Endothelial cell of umbilical vein (primary cell): ENCODE results near the gene SERPINB5. TPM values are rescaled to one million over a fixed set of nuclear protein-coding genes. Genes with fewer than 3 reads are reported as not detected.

Experiments
- BruUV-seq: library from RNA; stranded (reverse); fragments of 400-500 nt; replicated peaks from 2 replicates; lab custom pipeline; 2021; lab: Mats Ljungman, UMichigan
- CTCF ChIA-PET: fragments of 300-600, 350-600 bp; sonication (Branson Sonifier 250); formaldehyde crosslinking; loops from one replicate; lab custom pipeline; 2021; ENCODE audit warnings: antibody characterized with exemption, inconsistent platforms; lab: Charles Lee
- POLR2A ChIA-PET: fragments of 300-600, 350-600 bp; sonication (Branson Sonifier 250); formaldehyde crosslinking; loops from one replicate; lab custom pipeline; 2021; ENCODE audit warnings: antibody characterized with exemption, inconsistent platforms; lab: Charles Lee
- DNase-seq: peaks from one replicate; pipeline ENCODE4 v3.0.0-alpha.2; 2011; ENCODE audit warnings: low read depth, low spot score
- FAIRE-seq: peaks from 2 replicates; lab custom pipeline; 2011; peaks lifted over from hg19 to GRCh38; lab: Jason Lieb, UNC
- H2AFZ ChIP-seq: 2 replicates; pipeline ENCODE4 v1.6.0; 2012; ENCODE audit warnings: low read depth, low read length, control low read depth, inconsistent platforms
- H3K27ac ChIP-seq: 2 replicates; pipeline ENCODE4 v1.5.1; 2011; ENCODE audit warnings: low read depth, mild to moderate bottlenecking, control low read depth, low read length, moderate library complexity; ENCODE audit not compliant: insufficient read depth
- H3K27me3 ChIP-seq, 2 experiments: 2 replicates each; pipeline versions ENCODE4 v1.6.0 to v1.6.1; 2011; ENCODE audit warnings: low read length in 2 of 2, mixed read lengths in 1 of 2; ENCODE audit not compliant: control insufficient read depth in 2 of 2, insufficient read depth in 2 of 2
- H3K36me3 ChIP-seq, 2 experiments: 2 replicates in 1 of 2; 3 replicates in 1 of 2; pipeline ENCODE4 v1.5.1; 2011; ENCODE audit warnings: low read length in 2 of 2, mild to moderate bottlenecking in 1 of 2, moderate library complexity in 1 of 2; ENCODE audit not compliant: control insufficient read depth in 2 of 2, insufficient read depth in 2 of 2; ENCODE audit errors: extremely low read depth in 1 of 2
- H3K4me1 ChIP-seq: 3 replicates; pipeline ENCODE4 v1.5.1; 2011; ENCODE audit warnings: mild to moderate bottlenecking, low read length; ENCODE audit not compliant: control insufficient read depth, insufficient read depth; ENCODE audit errors: extremely low read depth
- H3K4me2 ChIP-seq: 2 replicates; pipeline ENCODE4 v1.6.1; 2011; ENCODE audit warnings: low read length, control low read depth, mixed read lengths; ENCODE audit not compliant: insufficient read depth
- H3K4me3 ChIP-seq, 3 experiments: fragments of 200-600 bp in 1 of 3; sonication (generic), shearing (Covaris generic) in 1 of 3; replicated peaks in 1 of 3; 2 replicates each; pipeline ENCODE4 v1.5.1; 2011 to 2016; ENCODE audit warnings: control low read depth in 3 of 3, low read length in 3 of 3, mild to moderate bottlenecking in 2 of 3, inconsistent platforms in 1 of 3, low read depth in 1 of 3, moderate library complexity in 1 of 3; ENCODE audit not compliant: insufficient read depth in 1 of 3
- H3K79me2 ChIP-seq: 2 replicates; pipeline ENCODE4 v1.6.0; 2012; ENCODE audit warnings: low read length, inconsistent platforms; ENCODE audit not compliant: control insufficient read depth, insufficient read depth
- H3K9ac ChIP-seq: replicated peaks from 2 replicates; pipeline ENCODE3; 2011; ENCODE audit warnings: low read length, control low read depth; ENCODE audit not compliant: insufficient read depth; ENCODE audit errors: extremely low read depth
- H3K9me1 ChIP-seq: replicated peaks from 3 replicates; pipeline ENCODE4 v1.6.0; 2011; ENCODE audit warnings: mild to moderate bottlenecking, low read length; ENCODE audit not compliant: control insufficient read depth, insufficient read depth; ENCODE audit errors: extremely low read depth
- H3K9me3 ChIP-seq: replicated peaks from 2 replicates; pipeline ENCODE4 v1.5.1; 2012; ENCODE audit warnings: low read length, inconsistent platforms; ENCODE audit not compliant: control insufficient read depth, insufficient read depth
- H4K20me1 ChIP-seq: replicated peaks from 2 replicates; pipeline ENCODE3; 2011; ENCODE audit warnings: mild to moderate bottlenecking, low read length; ENCODE audit not compliant: control insufficient read depth, insufficient read depth; ENCODE audit errors: extremely low read depth
- EZH2 ChIP-seq: IDR thresholded peaks from 2 replicates; pipeline ENCODE4 v1.6.1; 2012; ENCODE audit warnings: borderline replicate concordance, low read depth, mild to moderate bottlenecking, moderate library complexity, low read length, inconsistent platforms; ENCODE audit not compliant: severe bottlenecking
- POLR2A ChIP-seq: IDR thresholded peaks from 2 replicates; pipeline ENCODE4 v1.6.1; 2012; ENCODE audit warnings: low read depth, mild to moderate bottlenecking, control low read depth, low read length
- POLR2AphosphoS5 ChIP-seq: IDR thresholded peaks from 2 replicates; pipeline ENCODE4 v1.6.1; 2012; ENCODE audit warnings: low read depth, mild to moderate bottlenecking, control low read depth, low read length, moderate library complexity; ENCODE audit not compliant: insufficient read depth
- dilution Hi-C: fragments of 300-500 bp; cut with MboI; formaldehyde crosslinking; loops from one replicate; pipeline ENCODE4 v1.15.0; 2019; ENCODE audit warnings: low sequenced_read_pairs; ENCODE audit not compliant: extremely low pct_ligation_motif_present
- intact Hi-C: fragments of 100-400 bp; cut with micrococcal nuclease; formaldehyde crosslinking; loops from one replicate; pipeline ENCODE4 v1.10.0; 2022
- polyA plus RNA-seq, 4 experiments: library from polyadenylated mRNA; depleted of rRNA in 3 of 4; stranded (reverse) in 3 of 4; unstranded in 1 of 4; fragments of >200 nt; gene quantifications; 2 replicates each; pipeline versions ENCODE4 v1.2.1 to v1.2.3, GENCODE V29; 2011 to 2012; ENCODE audit warnings: missing spikeins in 1 of 4
- total RNA-seq: library from RNA; stranded (reverse); gene quantifications from 2 replicates; pipeline ENCODE4 v1.2.3, GENCODE V29; 2021
- TF ChIP-seq, protein P1 (sequence below), 2 donors: IDR thresholded peaks; 1 replicate in 1 of 2; 2 replicates in 1 of 2; pipeline ENCODE4 v1.5.1; 2011; ENCODE audit warnings: low read length in 2 of 2, mild to moderate bottlenecking in 2 of 2, moderate library complexity in 2 of 2, control low read depth in 1 of 2, inconsistent platforms in 1 of 2, low read depth in 1 of 2; ENCODE audit not compliant: insufficient read depth in 1 of 2; ENCODE audit errors: extremely low read depth in 1 of 2

The SERPINB5 gene
- total and polyA plus RNA-seq, 2 donors (not counting 3 experiments of a cell fraction or from before 2014, with no cell fraction given): not detected

DNA sequence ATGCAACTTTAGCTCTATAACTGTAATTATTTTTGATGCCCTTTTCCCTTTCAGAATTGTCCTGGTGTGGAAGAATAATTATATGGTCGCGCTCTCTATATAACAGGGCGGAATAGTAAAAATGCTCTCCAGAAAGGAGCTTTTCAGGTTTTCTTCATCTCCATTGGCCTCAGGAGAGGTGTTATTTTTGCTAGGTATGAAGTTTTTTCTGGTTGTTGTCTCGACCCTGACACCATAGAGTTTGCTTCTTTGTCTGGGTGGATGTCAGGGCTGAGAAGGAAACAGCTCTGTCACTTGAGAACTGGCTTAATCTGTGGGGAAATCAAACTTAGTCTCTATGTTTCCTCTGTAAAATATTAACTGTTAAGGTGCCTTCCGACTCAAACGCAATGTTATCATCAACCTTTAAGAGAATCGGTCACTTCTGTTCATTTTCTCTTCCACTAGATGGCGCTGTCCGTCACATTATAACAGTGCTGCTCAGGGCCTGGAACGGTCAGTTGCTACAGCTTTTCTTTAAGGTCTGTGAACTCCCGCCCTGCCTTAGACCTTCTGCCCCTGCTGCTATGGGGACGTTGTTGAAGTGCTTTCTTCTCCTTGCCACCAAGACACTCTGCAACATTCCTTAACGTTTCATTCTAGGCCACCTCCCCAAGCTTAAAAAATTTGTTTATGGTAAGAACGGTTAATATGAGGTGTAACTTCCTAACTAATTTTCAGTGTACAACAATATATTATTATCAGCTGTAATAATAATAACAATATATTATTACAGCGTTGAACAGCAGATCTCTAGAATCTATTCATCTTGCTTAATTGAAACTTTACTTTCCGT is 41.6 kb downstream of the SERPINB5 start:
- peak; percentile 90 for FAIRE-seq
- dilution Hi-C loops: no loop called here
- no peaks in the 10 kb centered on the region for H3K4me1 ChIP-seq
- peak; percentile 59 for DNase-seq
- H3K27ac ChIP-seq: no peak overlapping the region
- no peak for TF ChIP-seq POLR2A
- TF ChIP-seq, protein P1, sequence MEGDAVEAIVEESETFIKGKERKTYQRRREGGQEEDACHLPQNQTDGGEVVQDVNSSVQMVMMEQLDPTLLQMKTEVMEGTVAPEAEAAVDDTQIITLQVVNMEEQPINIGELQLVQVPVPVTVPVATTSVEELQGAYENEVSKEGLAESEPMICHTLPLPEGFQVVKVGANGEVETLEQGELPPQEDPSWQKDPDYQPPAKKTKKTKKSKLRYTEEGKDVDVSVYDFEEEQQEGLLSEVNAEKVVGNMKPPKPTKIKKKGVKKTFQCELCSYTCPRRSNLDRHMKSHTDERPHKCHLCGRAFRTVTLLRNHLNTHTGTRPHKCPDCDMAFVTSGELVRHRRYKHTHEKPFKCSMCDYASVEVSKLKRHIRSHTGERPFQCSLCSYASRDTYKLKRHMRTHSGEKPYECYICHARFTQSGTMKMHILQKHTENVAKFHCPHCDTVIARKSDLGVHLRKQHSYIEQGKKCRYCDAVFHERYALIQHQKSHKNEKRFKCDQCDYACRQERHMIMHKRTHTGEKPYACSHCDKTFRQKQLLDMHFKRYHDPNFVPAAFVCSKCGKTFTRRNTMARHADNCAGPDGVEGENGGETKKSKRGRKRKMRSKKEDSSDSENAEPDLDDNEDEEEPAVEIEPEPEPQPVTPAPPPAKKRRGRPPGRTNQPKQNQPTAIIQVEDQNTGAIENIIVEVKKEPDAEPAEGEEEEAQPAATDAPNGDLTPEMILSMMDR (IDR thresholded peaks at IDR 0.05; ENCODE audit: extremely low read depth in 1 of 2, insufficient read depth in 1 of 2, low read depth in 1 of 2, low read length in 2 of 2): peak; percentile 56 to 68
- POLR2A ChIA-PET: no interaction called here
- H4K20me1 ChIP-seq: no peaks in the 10 kb centered on the region
- no peaks in the 10 kb centered on the region for H3K79me2 ChIP-seq
- H3K9me3 ChIP-seq: no peaks in the 10 kb centered on the region
- H3K36me3 ChIP-seq: no peaks in the 10 kb centered on the region
- peak overlapping the region; percentile 63 for H2AFZ ChIP-seq
- CTCF ChIA-PET: interaction anchor here (0.6 to 7.6 kb wide), 28 partner anchors 8 to 498 kb away, joined by 3 to 173 read pairs (median 5); no protein-coding TSS in a partner anchor
- no peak overlapping the region for H3K9ac ChIP-seq
- H3K4me2 ChIP-seq: no peak overlapping the region
- H3K9me1 ChIP-seq: no peaks in the 10 kb centered on the region
- peaks cover 9 to 20% of the 10 kb centered on the region in 2 experiments for H3K27me3 ChIP-seq
- intact Hi-C loops: loop anchor here (1.0 to 5.0 kb wide), 6 partner anchors 60 to 474 kb away; no protein-coding TSS in a partner anchor
- BruUV-seq: no TSS peak
- no peak overlapping the region for H3K4me3 ChIP-seq

DNA sequence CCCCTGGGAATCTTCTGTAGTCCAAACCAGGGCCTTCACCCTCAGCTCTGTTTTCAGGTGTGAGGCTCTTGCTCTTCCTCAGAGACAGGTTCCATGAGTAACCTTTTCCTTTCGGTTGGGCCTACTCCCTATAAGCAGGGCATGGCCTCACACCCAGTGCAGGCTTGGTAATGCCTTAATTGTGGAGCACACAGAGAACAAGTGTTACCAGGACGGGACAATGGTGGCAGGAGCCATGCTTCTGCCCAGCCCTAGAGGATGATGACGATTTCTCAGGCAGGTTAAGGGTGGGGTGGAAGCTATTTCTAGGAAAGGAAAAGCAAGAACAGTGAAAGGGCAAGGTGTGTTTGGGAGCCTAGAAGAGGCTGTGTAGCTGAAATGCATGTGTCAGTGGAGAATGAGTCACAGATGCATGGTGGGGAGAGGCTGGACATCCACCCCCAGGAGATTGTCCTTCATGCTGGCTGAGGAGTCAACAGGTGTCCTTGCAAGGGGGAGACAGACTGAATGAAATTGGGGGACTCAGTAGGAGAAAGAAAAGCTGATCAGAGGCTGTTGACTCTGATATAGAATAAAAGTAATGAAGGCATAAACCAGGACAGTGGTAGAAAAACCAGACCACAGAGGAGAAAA is 43.4 kb downstream of the SERPINB5 start:
- TF ChIP-seq POLR2AphosphoS5 (no peak), EZH2 (no peak)
- dilution Hi-C loops: no loop called here

More for the DNA sequence above, 43.4 kb downstream of the SERPINB5 start:
- H3K4me3 ChIP-seq: no peak overlapping the region
- no peak overlapping the region for H3K27ac ChIP-seq
- H3K27me3 ChIP-seq: peaks cover 5 to 14% of the 10 kb centered on the region in 2 experiments
- H2AFZ ChIP-seq: no peak overlapping the region
- no peaks in the 10 kb centered on the region for H3K4me1 ChIP-seq
- FAIRE-seq (no peak), DNase-seq (no peak)
- no peaks in the 10 kb centered on the region for H3K9me1 ChIP-seq
- POLR2A ChIA-PET: no interaction called here
- H4K20me1 ChIP-seq: no peaks in the 10 kb centered on the region
- H3K79me2 ChIP-seq: no peaks in the 10 kb centered on the region
- CTCF ChIA-PET: interaction anchor here (0.9 to 7.6 kb wide), 7 partner anchors 9 to 443 kb away, joined by 3 to 112 read pairs (median 9); no protein-coding TSS in a partner anchor
- H3K36me3 ChIP-seq: no peaks in the 10 kb centered on the region
- no peak overlapping the region for H3K4me2 ChIP-seq
- BruUV-seq: no TSS peak
- no peaks in the 10 kb centered on the region for H3K9me3 ChIP-seq
- intact Hi-C loops: no loop called here
- no peak overlapping the region for H3K9ac ChIP-seq
